AG09319 (cell line): ENCODE data around the gene PRRG2.
"Not testable (repeated sequence)": the region's sequence is repeated elsewhere in the genome, so short reads cannot be mapped to it uniquely, and the experiment has no call there.

Experiments used
- DNase-seq: peaks from one replicate; pipeline ENCODE4 v3.0.0-alpha.2; 2010; ENCODE audit warnings: low read depth; ENCODE audit errors: extremely low read depth
- TF ChIP-seq, protein P1 (sequence below): IDR thresholded peaks from 2 replicates; pipeline ENCODE4 v1.5.1; 2011; ENCODE audit warnings: low read depth, mild to moderate bottlenecking, inconsistent platforms, low read length, moderate library complexity

The PRRG2 gene

DNA sequence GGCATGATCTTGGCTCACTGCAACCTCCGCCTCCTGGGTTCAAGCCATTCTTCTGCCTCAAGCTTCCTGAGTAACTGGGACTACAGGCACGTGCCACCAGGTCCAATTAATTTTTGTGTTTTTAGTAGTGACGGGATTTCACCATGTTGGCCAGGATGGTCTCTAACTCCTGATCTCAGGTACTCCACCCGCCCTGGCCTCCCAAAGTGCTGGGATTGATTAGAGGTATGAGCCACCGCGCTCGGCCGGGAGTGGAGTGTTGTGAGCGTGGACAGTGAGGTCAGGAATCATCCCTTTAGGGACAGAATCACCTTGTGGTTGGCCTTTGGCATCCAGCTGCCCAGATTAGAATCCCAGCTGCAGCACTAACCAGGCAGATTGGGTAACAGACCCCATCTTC is 48.5 kb downstream of the PRRG2 start:
- TF ChIP-seq, protein P1, sequence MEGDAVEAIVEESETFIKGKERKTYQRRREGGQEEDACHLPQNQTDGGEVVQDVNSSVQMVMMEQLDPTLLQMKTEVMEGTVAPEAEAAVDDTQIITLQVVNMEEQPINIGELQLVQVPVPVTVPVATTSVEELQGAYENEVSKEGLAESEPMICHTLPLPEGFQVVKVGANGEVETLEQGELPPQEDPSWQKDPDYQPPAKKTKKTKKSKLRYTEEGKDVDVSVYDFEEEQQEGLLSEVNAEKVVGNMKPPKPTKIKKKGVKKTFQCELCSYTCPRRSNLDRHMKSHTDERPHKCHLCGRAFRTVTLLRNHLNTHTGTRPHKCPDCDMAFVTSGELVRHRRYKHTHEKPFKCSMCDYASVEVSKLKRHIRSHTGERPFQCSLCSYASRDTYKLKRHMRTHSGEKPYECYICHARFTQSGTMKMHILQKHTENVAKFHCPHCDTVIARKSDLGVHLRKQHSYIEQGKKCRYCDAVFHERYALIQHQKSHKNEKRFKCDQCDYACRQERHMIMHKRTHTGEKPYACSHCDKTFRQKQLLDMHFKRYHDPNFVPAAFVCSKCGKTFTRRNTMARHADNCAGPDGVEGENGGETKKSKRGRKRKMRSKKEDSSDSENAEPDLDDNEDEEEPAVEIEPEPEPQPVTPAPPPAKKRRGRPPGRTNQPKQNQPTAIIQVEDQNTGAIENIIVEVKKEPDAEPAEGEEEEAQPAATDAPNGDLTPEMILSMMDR: no peak
- DNase-seq: no peak

DNA sequence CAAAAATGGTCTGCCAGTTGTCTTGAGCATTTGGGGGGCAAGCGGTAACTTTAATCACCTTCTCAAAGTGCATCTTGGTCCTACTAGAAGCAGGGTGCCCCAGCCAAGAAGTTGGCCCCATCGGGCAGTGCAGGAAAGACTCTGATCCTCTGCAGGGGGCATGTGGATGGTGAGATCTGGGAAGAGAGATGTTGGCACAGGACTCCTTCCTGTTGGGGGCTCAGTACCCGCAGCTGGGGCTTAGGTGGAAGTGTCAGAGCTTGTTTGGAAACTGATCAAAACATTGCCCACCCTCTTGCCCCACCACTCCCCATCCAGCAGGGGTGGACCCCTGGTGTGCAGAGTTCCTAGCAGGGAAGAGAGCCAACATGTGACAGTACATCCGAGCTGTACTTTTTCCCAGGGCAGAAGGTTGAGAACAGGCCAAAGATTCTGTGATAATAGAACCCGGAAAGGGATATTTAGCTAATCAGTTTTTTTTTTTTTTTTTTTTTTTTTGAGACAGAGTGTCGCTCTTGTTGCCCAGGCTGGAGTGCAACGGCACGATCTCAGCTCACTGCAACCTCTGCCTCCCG is 50.0 kb downstream of the PRRG2 start:
- TF ChIP-seq, protein P1: no peak
- DNase-seq: no peak

DNA sequence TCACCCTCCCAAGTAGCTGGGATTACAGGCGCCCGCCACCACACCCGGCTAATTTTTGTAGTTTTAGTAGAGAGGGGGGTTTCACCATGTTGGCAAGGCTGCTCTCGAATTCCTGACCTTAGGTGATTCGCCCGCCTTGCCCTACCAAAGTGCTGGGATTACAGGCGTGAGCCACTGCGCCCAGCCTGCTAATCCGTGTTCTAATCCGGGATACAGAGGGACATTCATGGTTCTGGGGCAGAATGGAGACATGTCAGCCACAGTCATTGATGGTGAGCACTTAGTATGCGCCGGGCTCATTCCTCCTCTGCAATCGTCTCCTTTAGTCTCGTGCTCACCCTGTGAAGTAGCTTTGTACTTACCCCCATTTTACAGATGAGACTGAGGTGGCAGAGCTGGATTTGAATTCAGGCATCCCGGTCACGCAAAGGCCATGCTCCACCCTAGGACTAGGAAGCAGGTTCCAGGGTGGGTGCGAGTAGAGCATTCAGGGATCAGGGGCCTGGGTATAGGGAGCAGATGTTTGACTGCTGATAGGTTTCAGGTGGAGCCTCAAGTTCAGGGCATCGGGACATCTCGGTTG is 50.6 kb downstream of the PRRG2 start:
- DNase-seq: no peak
- TF ChIP-seq, protein P1: no peak

DNA sequence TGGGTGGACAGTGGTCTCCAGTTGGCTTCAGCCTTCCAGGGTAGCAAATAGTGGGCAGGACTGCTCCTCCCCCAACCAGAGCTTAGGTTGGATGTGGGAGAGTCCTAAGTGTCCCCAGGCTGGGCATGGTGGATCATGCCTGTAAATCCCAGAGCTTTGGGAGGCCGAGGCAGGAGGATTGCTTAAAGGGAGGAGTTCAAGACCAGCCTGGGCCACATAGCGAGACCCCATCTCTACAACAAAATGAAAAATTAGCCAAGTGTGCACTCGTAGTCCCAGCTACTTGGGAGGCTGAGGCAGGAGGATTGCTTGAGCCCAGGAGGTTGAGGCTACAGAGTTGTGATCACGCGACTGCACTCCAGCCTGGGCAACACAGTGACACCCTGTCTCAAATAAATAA is 51.5 kb downstream of the PRRG2 start:
- TF ChIP-seq, protein P1: no peak
- DNase-seq: no peak

DNA sequence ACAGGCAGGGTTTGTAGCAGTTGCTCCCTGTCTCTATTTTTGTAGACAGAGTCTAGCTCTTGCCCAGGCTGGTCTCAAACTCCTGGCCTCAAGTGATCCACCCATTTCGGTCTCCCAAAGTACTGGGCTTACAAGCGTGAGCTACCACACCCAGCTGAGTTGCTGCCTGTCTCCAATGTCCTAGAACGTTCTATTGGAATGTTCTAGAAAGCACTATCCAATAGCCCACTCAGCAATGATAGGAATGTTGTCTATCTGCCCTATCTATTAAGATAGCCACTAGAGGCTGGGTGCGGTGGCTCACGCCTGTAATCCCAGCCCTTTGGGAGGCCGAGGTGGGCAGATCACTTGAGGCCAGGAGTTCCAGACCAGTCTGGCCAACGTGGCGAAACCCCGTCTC is 52.2 kb downstream of the PRRG2 start:
- not testable (repeated sequence) for DNase-seq

DNA sequence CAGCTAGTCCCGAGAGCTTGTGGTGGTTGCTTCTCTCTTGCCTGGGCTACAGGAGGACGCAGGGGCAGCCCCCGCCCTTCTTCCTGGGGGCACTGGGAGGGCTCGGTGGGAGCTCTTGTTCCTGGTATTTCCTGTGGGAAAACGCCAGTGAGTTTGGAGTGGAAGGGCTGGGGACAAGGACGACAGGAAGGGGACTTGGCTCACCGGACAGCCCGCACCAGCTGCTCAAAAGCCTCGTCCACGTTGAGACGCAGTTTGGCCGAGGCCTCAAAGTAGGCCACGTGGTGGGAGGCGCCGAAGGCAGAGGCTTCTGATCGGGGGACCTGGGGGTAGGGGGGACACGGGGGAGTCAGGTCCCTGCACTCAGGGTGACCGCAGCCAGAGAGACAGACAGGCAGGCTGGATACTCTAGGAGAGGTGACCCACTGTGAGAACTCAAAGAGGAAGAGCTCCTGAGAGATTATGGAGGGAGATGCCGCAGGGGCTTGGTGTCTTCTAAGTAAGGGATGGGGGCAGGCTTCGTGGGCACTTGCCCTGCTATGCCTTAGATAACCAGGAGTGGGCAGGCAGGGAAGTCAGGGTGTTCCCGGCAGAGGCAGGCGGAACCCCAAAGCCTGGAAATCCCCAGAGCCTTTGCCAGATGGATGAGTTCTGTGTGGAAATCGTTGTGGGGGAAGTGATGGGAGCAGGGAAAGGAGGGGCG is 54.6 kb downstream of the PRRG2 start:
- TF ChIP-seq, protein P1: peak; percentile 7
- no peak for DNase-seq

DNA sequence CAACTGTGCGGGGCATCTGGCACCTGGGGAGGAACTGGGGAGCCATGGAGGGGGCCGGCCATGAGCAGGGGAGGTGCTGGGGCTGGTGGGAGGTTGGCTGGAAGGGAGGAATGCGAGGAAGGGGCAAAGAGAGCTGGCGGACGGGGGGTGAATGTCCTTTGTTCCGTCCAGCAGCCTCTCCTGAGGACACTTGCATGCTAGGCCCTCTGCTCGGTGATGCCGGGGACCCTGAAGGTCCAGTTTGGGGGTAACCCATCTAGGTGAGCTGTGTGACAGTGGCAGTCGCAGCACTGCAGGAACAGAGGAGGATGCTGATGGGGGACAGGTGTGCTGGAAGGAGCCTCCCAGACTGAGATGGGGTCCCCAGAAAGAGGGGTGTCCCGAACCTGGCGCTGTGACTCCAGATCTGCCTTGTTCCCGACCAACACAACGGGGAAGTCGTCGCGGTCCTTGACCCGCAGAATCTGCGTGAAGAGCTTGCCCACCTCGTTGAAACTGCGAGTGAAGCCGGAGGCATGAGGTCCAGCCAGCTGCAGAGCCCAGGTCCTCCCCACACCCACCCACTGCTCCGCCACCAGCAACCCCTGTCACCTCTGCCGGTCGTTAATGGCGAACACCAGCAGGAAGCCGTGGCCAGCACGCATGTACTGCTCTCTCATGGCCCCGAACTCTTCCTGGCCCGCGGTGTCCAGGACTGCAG is 55.3 kb downstream of the PRRG2 start:
- no peak for DNase-seq
- TF ChIP-seq, protein P1: no peak
